ENCODE data around the gene HELZ.
"Not testable (repeated sequence)": the region's sequence is repeated elsewhere in the genome, so short reads cannot be mapped to it uniquely, and the experiment has no call there.

HELZ gene

DNA sequence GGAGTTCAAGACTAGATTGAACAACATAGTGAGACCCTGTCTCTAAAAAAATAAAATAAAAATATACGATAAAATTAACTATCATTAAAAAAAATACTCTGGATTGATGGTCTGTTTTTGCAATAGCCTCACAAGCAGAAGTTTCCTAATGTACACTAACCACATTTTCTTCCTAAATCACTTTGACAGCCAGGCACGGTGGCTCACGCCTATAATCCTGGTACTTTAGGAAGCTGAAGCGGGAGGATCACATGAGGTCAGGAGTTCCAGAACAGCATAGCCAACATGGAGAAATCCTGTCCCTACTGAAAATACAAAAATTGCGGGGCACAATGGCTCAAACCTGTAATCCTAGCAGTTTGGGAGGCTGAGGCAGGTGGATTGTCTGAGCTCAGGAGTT is 64.7 kb downstream of the HELZ start:
- no peak for DNase-seq

DNA sequence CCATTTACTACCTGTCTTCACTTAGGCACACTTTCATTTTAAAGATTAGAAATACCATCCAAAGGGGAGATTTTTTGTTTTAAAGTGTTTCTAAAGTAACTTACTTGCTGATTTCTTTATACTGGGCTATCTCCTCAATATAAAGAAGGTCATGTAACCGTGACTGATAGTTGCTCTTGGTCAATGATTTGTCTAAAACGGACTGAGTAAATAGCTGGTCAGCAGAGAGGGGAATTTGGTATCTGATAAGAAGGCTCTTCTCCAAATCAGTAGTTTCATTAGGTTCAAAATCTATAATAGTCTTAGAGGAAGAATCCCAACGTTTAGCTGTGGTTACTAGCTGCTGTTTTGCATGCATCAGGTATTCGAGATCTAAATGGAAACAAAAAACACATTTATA is 66.4 kb downstream of the HELZ start:
- no peak for DNase-seq

DNA sequence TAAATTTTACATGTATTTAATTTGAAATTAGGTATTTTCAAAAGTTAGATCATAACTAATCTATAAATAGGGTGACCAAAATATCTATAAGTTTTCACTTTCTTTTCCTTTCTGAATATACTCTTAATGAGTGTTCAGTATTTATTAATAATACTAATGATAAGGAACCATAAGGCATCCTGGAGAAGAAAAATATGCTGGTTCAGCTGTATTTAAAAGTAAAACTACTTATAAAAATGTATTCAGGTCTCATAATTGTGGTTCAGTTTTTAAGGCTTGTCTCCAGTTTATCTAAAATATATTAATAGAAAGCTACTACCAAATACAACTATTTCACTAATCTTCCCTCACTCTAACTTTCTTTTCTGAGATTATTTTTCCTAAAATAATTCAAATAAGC is 67.3 kb downstream of the HELZ start:
- DNase-seq, result no peak

DNA sequence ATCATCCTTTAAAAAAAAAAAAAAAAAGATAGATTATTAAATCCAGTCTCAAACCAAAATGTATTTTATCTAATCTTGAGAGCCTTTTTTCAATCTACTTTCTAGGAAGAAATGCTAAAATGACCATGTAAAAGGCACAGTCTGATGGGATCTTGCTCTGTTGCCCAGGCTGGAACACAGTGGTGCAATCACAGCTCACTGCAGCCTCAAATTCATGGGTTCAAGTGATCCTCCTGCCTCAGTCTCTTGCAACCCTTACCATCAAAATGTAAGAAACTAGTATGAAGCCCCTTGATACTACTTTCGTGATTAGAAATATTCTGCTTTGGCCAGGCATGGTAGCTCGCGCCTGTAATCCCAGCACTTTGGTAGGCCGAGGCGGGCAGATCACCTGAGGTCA is 70.8 kb downstream of the HELZ start:
- DNase-seq, result no peak

DNA sequence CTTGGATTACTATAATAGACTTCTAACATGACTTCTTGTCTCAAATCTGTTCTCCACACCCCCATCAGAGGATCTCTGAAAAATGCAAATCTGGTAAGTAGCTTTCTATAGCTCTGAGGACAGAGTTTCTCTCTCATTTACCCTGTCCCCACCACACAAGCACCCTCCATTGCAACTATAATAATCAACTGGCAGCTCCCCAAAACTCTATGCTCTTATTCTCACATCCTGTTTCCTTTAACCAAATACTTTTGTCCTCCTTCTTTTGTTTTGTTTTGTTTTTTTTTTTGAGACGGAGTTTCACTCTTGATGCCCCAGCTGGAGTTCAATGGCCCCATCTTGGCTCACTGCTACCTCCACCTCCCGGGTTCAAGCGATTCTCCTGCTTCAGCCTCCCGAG is 73.4 kb downstream of the HELZ start:
- DNase-seq, result no peak

DNA sequence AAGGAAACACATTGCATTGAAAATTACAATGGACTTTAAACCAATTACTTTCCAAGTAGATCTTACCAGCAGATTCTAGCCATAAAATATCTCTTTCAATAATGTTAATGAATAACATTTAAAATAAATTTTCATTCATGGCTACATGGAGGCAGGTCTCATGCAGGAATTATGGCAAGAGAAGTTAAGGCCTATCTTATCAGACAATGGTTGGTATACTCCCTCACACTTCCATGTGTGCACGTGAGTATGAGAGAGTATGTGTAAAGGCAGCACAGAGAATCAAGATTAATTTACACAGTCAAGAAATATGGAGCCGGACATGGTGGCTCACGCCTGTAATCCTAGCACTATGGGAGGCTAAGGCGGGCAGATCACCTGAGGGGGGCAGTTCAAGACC is 76.5 kb downstream of the HELZ start:
- DNase-seq, result no peak

DNA sequence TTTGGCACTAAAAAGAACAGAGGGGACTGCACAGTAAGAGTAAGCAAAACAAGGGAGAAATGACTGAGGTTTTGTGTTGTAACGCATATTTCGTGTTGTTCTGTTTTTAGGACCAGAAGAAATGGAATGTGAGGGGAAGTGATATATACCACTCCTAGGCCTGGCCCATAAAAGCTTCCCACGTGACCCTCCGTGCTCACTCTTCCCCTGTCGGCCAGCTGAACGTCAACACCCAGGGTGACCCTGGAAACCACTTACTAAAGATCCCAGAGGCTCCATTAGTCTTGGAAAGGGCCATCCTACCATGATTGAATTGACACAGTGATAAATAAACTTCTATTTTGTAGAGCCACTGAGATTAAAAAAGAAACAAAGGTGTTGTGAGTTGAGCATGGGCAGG is 79.8 kb downstream of the HELZ start:
- DNase-seq, result no peak

DNA sequence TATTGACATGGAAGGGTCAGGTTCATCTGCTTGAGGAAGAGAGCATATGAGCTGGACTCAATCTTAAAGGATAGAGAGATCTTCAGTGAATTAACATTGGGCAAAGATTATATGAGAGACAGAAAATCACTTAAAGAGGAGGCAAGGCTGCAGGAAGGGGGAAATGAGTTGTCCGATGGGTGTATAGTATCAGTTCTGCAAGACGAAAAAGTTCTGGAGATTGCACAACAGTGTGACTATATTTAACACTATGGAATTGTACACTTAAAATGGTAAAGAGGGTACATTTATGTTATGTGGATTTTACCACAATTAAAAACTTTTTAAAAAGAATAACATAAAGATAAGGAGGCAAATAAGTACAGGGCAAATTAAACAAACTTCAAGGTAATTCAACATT is 80.7 kb downstream of the HELZ start:
- DNase-seq, result no peak

DNA sequence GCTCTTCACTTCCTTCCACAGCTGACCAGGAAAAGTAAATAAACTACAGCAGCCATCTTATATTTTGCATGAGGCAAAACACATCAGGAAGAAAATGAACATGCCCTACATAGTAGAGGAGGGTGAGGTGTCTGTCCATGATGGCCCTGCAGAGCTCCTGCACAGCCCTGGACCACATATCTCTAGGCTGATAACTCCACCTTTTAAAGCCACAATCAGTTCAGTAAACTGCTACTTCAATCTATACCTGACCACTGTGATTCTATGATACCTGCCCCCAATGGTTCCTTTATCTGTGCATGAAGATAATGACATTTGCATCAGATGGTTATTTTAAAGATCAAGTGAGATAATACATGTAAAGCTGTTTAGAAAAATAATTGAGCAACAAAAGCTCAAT is 82.2 kb downstream of the HELZ start:
- no peak for DNase-seq

DNA sequence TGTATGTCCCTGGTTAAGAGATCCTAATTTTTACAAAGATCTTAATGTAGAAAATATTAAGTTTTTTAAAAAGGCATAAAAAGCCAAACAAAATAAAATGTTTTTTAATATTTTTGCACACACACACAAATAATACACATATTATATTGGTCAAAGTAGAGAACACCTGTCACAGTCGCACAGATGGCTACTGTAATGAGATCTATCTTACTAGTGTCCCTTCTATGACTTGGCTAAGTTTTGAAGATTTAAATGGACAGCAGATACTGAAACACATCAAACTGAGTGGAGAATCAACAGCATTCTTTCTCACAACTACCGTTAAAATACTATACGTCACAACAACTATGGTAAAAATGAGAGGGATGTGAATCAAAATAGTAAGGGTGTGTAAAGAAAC is 83.4 kb downstream of the HELZ start:
- DNase-seq, result no peak

DNA sequence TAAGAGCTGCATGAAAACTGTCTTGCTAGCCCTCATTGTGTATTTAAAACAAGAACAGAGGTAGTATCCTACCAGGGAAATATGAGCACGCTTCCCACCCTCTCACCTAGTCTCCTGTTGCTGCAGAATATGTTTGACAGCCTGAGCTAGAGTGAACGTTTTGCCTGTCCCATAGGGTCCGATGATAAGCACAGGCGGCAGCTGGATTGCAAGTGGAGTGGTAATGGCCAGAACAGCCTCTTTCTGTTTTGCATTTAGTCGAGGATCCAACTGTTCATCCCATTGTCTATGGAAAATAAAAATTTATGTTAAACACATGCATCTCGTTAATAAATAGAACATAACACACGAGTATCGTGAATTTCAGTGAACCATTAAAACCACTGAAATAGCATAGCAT is 84.2 kb downstream of the HELZ start:
- no peak for DNase-seq

DNA sequence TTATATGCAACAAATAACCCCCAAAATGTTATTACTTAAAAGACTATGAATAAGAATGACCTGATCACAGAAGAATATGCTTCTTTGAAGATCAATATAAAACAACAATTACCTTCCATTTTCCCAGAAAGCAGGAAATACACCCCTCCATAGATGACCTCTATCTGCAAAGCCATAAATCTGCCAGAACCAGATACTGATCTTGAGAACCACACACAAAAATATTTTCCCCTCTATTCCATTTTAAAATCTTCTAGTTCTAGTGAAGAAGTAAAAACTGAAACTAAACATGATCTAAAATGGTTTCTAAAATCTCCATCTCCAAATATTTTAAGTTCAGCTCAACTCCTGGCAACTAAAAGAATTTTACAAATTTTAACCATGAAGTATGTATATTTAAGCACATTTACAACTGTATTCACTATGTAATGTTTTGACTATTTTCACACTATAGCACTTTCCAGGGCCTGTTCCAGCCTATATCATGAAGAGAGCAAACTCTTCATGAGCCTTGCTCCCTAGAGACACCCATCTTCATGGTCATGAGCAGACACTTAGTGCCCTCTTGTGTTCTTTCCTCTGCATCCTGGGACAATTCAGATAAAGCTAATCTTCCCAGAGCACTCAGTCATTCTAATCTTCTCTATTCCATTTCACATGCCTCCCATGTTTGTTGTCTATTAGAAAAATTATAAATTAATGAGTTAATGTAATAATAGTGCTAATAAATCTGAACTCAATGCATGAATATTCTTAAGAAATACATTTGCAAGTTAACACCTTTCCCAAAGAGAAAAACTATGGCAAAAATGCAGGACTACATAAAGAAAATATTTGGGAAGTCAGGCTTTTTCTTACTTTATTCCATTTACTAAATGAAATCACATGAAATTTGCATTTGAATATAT is 87.0 kb downstream of the HELZ start:
- peak; percentile 65 for DNase-seq

DNA sequence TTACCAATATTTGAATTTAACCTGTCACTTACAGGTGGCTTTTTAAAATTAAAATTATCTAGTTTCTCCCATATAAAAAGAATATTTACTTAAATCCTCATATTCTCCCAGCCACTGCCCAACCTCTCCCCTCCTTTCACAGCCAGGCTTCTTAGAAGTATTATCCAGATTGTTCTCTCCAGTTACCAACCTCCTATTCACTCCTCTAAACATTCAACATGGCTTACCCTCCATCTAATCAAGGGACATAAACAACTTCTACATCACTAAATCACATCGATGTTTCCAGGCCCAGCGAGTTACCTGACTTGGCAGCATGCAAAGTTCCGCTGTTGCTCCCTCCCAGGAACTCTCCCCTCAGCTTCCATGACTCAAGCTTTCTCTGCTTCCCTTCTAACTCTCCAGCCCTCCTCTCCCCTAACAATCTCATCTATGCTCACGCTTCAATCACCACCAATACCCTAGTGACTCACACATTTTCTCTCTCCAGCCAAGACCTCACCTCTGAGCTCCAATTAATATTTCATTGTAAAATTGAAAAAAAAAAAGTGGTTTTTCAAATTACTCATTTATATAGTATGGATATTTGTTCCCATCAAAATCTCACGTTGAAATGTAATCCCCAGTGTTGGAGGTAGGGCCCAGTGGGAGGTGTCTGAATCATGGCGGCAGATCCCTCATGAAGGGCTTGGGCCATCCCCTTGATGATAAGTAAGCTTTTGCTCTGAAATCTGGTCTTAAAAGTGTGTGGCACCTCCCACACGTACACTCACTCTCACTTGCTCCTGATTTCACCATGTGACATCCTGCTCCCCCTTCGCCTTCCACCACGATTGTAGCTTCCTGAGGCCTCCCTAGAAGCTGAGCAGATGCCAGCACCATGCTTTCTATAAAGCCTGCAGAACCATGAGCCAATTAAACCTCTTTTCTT is 88.5 kb downstream of the HELZ start:
- no peak for DNase-seq

DNA sequence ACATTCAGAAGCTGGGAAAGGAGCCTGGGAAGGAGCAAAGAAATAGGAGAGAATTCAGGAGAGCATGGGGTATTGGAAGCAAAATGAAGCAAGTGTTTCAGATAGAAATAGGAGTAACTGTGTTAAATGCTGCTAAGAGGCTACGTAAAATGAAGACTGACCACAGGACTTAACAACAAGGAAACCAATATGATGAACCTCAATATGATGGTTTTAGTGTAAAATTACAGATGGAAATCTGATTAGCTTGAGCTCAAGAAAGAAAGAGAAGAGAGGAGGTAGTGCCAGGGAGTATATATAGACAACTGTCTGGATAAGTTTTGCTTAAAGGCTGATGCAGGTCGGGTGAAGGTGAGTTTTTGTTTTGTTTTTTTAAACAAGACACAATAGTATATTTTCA is 92.2 kb downstream of the HELZ start:
- DNase-seq, result no peak

DNA sequence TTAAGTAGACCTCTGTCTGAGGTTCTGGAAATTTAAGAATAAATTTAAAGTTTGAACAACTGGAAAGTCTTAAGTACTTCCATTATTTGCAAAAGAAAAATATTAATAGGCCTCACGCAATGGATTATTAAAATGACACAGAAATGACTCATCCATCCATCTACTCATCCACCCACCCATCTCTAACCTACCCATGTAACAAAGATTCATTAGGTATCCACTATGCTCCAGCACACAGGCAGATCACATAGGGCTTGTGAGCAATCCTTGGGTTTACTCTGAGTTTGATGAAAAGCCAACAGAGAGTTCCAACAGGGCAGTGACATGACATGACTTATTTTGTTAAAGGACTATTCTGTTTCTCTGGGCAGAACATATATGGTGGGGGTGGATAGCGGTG is 93.3 kb downstream of the HELZ start:
- no peak for DNase-seq

DNA sequence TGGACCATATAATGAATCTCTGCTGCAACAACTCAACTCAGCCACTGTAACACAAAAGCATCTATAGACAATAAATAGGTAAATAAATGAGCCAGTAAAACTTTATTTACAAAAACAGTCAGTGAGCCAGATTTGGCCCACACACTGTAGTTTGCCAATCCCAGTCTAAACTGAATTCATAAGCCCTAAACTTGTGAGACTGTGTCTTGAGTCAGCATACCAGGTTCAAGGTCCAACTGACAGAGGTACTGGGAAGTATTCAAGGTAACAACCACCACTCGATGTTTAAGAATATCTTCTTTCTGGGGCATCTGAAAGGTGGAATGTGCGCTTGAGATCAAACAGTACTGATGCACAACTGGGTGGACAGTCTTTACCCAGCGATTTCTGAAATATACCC is 94.2 kb downstream of the HELZ start:
- no peak for DNase-seq

DNA sequence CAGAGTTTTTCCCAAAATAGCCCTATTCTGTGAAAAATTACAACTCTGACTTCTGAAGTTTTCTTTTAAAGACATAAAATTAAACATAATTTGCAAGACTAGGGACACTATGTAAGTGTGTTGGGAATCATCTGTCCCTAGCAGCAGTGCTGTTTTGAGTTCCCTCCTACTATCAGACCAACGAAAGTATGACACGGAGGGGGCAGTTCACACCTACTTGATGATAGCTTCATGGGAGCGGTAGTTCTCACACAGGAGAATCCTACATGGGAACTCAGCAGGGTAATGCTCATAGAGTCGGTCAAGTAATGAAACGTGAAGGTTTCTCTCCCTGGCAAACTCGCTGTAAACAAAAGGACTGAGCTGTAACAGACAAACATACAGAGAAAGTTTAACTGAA is 96.6 kb downstream of the HELZ start:
- no peak for DNase-seq

DNA sequence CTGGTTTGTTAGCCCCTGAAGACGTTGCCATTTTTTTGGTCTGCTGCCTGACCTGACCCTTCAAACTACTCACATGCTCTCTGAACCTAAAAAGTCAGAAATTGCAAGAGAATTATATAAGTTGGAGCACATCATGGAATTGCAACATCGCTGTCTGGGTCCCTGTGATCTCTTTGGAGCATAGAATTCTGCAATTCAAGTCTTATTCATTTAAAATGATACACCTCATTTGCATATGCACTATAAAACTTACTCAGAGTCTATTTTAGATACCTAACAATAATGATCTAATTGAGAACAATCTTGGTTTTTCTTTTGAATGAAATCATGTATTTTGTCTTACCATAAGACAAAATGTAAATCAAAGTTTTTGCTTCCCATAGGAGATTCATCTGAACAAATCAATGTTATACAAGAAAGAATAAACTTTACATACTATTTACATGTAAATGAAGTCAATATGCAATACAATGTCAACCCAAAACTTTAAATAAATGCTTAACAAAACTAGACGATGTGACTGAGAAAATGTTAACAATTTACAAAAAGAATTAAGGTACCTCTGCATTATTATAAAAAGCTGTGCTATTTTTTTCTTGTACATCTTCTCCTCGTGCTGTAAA is 99.7 kb downstream of the HELZ start:
- DNase-seq, result no peak

DNA sequence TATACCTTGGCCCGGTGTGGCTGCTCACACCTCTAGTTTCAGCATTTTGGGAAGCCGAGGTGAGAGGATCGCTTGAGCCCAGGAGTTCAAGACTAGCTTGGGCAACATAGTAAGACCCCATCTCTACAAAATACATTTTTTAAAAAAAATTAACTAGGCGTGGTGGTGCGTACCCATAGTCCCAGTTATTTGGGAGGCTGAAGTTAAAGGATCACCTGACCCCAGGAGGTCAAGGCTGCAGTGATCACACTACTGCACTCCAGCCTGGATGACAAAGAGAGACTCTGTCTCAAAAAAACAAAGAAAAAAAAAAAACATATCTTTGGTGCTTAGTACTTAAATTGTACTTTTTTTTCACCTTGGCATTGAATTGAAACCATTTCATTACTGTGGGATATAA is 101.7 kb downstream of the HELZ start:
- no peak for DNase-seq

DNA sequence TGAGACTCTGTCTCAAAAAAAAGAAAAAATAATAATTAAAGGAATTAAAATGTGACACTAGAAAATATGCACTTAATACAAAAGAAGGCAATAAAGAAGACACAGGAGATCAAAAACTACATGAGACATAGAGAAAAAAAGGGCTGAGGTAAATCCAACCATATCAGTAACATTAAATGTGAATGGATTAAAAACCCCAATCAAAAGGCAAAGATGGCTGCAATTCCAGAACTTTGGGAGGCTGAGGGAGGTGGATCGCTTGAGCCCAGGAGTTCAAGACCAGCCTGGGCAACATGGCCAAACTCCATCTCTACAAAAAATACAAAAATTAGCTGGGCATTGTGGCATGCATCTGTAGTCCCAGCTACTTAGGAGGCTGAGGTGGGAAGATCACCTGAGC is 103.0 kb downstream of the HELZ start:
- not testable (repeated sequence) for DNase-seq

DNA sequence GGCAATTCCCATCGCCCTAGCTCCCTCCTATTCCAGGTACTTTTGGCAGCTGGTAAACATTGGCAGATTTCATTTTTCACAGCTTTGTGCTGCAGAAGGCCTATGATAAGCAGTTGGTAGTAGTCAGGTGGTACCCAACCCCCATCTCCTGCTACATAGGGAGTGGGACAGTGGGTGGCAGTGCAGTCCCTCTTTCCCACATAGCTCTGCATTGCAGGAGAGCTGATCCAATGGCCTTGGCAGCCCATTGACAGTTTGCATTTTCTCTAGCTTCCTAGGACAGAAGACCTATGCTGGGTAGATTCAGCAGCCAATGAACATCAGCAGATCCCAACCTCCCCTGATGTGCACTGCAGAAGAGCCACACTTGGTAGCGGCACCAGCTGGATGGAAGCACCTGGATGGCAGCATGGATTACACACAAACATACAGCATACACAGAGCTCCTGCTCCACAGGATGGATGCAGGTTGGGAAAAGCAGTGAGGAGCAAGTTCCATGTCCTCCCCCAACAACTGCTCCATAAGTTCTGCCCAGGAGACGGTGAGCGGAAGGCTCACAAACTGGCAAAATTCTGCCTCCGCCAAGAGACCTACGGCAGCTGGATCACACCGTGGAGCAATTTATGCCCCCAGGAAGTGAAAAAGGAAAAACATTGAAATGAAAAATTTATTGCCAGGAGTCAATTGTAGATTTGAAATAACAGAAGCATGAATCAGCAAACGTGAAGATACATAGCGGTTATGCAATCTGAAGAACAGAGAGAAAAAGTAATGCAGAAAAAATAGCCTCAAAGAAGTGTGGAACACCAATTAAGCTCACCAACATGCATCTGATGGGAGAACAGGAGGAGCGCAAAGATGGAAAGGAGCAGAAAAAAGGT is 105.0 kb downstream of the HELZ start:
- DNase-seq, result no peak

DNA sequence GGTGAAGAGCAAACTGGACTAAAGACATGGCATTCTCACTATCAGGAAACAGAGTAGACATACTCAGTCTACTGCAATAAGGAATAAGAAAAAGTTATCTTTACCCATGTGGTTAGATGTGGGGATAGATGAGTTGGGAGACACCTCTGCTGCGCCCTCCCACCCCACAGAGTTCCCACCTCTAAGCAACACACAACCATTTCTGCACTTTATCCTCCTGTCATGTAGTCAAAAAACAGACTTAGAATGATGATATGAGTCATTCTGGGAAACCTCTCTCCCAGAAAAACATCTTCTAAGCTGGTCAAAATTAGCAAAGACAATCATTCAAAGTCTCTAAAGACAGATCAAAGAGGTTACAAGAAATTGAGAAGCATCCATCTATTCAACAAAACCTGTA is 105.7 kb downstream of the HELZ start:
- no peak for DNase-seq

DNA sequence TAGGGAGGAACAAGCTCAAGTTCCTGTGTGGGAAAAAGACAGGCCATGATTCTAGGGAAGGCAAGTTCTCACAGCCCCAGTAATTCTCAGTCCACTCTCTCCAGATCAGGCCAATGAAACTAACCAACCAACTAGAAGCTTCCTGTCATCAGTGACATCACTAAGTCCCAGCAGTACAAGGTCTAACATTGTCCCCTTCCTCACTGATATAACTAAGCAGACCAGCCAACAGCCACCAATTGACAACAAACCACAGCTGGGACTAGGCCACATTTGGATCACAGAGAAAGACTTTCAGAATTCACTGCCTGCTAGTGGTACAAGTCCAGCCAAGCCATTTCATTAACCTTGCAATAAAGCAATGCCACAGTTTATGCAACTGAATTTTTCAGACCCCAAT is 106.6 kb downstream of the HELZ start:
- DNase-seq, result no peak
